ENCODE data around the gene SARDH. TPM values are rescaled to one million over a fixed set of nuclear protein-coding genes. Genes with fewer than 3 reads are reported as not detected.

The SARDH gene
- total RNA-seq, 2 experiments from 2014 or later: 0.50 to 0.88 TPM

DNA sequence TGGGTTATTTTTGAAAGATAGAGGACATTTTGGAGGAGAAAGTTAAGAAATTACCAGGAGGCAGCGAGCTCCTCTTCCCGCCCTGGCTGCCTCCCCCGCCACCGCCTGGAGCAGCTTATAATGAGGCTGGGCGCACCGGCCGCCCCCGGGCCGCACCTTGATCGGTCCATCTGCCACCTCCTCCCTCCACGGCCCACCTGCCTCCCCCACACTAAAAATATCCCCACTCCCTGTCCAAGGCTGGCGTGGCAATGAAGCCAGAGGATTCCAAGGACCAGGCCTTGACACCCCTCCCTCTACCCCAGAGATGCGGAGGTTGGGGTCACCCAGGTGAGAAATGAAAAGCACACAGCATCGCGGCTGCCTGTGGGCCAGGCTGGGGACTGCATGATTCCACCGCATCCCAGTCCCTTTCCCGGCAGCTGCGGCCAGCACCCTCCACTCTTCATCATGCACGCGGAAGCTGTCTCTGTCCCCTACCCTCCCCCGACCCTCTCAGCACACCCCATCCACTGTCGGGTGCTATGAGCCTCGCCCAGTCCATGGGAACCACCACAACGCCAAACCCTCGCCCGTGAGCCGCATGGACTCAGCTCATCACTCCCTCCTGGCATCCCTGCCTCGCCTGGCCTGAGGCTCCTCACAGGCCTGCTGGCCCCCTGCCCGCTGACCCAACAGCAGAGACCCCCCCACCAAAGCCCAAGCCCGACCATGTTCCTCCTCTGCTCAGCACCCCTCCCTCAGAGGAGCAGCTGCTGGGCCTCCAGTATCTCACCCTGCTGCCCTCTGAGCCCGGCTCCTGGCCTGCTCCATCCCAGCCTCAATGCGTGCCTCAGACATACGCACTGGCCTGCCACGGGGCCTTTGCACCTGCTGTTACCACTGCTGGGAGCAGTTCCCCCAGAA, 50.0 kb downstream of the SARDH start:
- no peaks in the 10 kb centered on the region for H3K27me3 Mint-ChIP-seq
- no peaks in the 10 kb centered on the region for H3K36me3 Mint-ChIP-seq (ENCODE audit: low read depth)
- no peaks in the 10 kb centered on the region for H3K9me3 Mint-ChIP-seq
- CTCF ChIA-PET: no interaction called here
- H3K4me3 Mint-ChIP-seq: no peak overlapping the region
- no peak for DNase-seq
- no peak overlapping the region for H3K27ac Mint-ChIP-seq
- H3K4me1 Mint-ChIP-seq: peaks cover 12% of the 10 kb centered on the region
- POLR2A ChIA-PET: no interaction called here

- POLR2A ChIA-PET: no interaction called here
- no peak overlapping the region for H3K4me3 Mint-ChIP-seq
Observed at GRCh38 chr9:133686642-133687575, 51.2 kb downstream of the SARDH start.

DNA sequence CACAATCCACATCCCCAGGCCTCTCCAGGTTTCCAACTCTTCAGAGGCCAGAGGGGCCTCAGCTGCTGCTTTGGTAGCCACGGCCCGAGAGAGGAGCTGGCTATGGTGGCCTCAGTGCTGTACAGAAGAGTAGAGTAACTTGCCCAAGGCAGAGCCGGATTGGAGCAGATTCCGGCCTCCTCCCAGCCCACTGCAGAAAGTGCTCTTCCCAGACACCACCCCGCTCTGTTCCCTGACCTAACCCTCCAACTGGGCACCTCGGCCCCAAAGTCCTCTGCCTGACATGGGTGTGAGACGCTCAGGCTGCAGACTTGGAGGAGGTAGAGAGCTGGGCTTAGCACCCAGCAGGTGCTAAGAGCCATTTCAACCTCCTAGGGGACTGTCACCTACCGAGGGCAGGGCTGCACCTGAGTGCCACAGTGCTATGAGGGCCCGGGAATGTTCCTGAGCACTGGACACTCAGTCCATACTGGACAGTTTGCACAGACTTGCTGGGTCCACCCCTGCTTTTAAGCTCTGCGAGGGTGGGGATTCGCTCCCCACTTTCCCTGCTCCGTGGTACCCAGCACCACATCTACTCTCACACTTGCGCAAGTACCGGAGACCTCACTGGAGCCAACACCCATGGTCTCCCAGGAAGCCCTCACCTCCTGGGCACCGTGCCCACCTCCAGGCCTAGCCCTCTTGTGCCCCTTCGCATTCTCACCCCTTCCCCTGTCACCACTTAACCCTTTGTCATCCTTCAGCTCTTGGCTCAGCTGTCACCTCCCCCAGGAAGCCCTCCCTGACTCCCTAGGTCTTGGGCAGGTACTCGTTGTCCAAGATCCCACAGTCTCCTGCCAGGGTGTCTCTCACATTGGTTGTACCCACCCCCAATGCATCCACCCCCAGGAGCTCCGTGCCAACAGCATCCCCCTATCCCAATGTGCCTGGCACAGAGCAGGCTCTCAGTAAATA, 52.2 kb downstream of the SARDH start:
- no peaks in the 10 kb centered on the region for H3K9me3 Mint-ChIP-seq
- no peaks in the 10 kb centered on the region for H3K27me3 Mint-ChIP-seq
- H3K4me3 Mint-ChIP-seq: no peak overlapping the region
- H3K27ac Mint-ChIP-seq: no peak overlapping the region
- DNase-seq: no peak
- ChIA-PET POLR2A (no interaction called here), CTCF (no interaction called here)
- H3K4me1 Mint-ChIP-seq: peaks cover 18% of the 10 kb centered on the region
- no peaks in the 10 kb centered on the region for H3K36me3 Mint-ChIP-seq (ENCODE audit: low read depth)

More at GRCh38 chr9:133686642-133687575, 51.2 kb downstream of the SARDH start:
- no peaks in the 10 kb centered on the region for H3K9me3 Mint-ChIP-seq
- H3K36me3 Mint-ChIP-seq (ENCODE audit: low read depth): no peaks in the 10 kb centered on the region
- peaks cover 17% of the 10 kb centered on the region for H3K4me1 Mint-ChIP-seq
- CTCF ChIA-PET: no interaction called here
- H3K27ac Mint-ChIP-seq: no peak overlapping the region
- H3K27me3 Mint-ChIP-seq: no peaks in the 10 kb centered on the region
- no peak for DNase-seq

- no peak for DNase-seq
- peaks cover 18% of the 10 kb centered on the region for H3K4me1 Mint-ChIP-seq
- POLR2A ChIA-PET: no interaction called here
- CTCF ChIA-PET: no interaction called here
- H3K4me3 Mint-ChIP-seq: no peak overlapping the region
- no peaks in the 10 kb centered on the region for H3K36me3 Mint-ChIP-seq (ENCODE audit: low read depth)
- no peaks in the 10 kb centered on the region for H3K9me3 Mint-ChIP-seq
- no peak overlapping the region for H3K27ac Mint-ChIP-seq
- no peaks in the 10 kb centered on the region for H3K27me3 Mint-ChIP-seq
Observed at GRCh38 chr9:133684936-133685361, 53.2 kb downstream of the SARDH start.

- H3K36me3 Mint-ChIP-seq (ENCODE audit: low read depth): no peaks in the 10 kb centered on the region
- ChIA-PET CTCF (interaction anchor here (1.1 kb wide), 1 partner anchor 94 kb away, joined by 3 read pairs; no protein-coding TSS in a partner anchor), POLR2A (interaction anchor here (1.3 to 1.7 kb wide), 5 partner anchors 10 to 43 kb away, joined by 3 to 12 read pairs (median 5); no protein-coding TSS in a partner anchor)
- H3K27me3 Mint-ChIP-seq: no peaks in the 10 kb centered on the region
- H3K9me3 Mint-ChIP-seq: no peaks in the 10 kb centered on the region
- peaks cover 18% of the 10 kb centered on the region for H3K4me1 Mint-ChIP-seq
- H3K27ac Mint-ChIP-seq: peak overlapping the region; percentile 88
- DNase-seq: no peak
- no peak overlapping the region for H3K4me3 Mint-ChIP-seq
Observed at GRCh38 chr9:133684121-133684935, 53.8 kb downstream of the SARDH start.

DNA sequence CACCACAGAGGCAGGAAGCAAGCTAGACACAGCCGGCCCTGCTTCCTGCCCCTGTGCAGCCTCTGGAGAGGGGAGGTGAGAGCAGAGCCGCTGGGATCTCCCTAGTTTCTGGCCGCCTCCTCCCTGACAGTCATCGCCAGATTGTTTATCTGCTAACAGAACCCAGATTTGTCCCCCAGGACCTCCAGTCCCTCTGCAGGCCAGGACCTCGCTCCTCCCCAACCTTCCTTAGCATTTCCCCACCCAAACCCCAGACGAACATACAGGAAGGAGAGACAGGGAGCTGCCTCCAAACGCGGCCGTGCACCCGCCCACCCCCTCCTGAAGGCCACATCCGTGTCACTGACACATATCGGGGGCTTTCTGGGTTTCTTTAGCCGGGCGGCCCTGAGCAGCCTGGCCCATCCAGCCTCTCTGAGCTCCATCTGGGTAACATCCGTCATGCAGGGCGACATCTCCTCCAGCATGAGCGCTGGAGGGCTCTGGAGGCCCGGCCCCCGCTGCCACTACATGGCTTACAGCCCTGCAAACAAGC, 54.5 kb downstream of the SARDH start:
- Mint-ChIP-seq H3K4me1 (peaks cover 18% of the 10 kb centered on the region), H3K27ac (peak overlapping the region; percentile 88), H3K27me3 (no peaks in the 10 kb centered on the region), H3K4me3 (peak overlapping the region; percentile 59), H3K36me3 (ENCODE audit: low read depth) (no peaks in the 10 kb centered on the region), H3K9me3 (no peaks in the 10 kb centered on the region)
- peak; percentile 68 for DNase-seq
- ChIA-PET CTCF (interaction anchor here (1.1 kb wide), 1 partner anchor 93 kb away, joined by 3 read pairs; no protein-coding TSS in a partner anchor), POLR2A (interaction anchor here (1.0 to 1.7 kb wide), 7 partner anchors 10 to 914 kb away, joined by 3 to 12 read pairs (median 3); partner anchors contain the start of gene GTF3C5)

GRCh38 chr9:133682818-133683585, 55.1 kb downstream of the SARDH start:
- ChIA-PET CTCF (interaction anchor here (1.1 kb wide), 1 partner anchor 93 kb away, joined by 3 read pairs; no protein-coding TSS in a partner anchor), POLR2A (interaction anchor here (0.6 to 1.7 kb wide), 8 partner anchors 10 to 913 kb away, joined by 3 to 12 read pairs (median 3); partner anchors contain the start of gene GTF3C5)
- Mint-ChIP-seq H3K36me3 (ENCODE audit: low read depth) (no peaks in the 10 kb centered on the region), H3K4me3 (peak overlapping the region; percentile 59), H3K9me3 (no peaks in the 10 kb centered on the region), H3K27ac (peak overlapping the region; percentile 88), H3K4me1 (peaks cover 24% of the 10 kb centered on the region), H3K27me3 (no peaks in the 10 kb centered on the region)
- no peak for DNase-seq

GRCh38 chr9:133681658-133682306, 56.4 kb downstream of the SARDH start:
- POLR2A ChIA-PET: no interaction called here

DNA sequence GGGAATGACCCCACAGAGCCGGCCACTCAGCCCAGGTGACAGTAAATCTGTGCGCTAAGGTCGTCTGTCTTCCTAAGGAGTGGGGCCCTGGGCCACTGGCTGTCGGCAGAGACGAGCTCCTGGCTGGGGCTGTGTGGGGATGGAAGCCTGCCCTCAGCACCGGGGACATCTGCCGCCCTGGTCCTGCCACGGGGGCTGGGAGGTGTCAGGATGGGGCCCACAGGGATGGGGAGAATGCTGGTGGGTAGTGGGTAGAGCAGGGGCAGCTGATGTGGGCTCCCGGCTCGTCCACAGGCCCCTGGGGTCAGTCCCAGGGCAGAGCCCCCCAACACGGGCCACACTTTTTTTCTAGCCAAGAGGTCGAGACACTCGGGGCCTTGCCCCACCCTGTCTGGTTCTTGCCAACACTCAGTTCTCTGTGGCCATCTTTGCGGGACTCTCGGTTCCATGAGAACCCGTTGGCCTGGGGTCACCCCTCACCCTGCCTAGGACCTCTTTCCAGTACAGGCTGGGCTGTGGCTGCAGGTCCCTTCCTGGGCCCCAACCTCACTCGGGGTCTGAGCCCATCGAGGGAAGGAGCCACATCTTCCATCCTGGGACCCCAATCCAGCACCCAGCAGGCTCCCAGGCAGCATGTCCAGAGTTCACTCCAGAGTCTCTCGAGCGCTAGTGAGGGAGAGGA, 57.0 kb downstream of the SARDH start:
- POLR2A ChIA-PET: no interaction called here
- CTCF ChIA-PET: no interaction called here
- Mint-ChIP-seq H3K27ac (no peak overlapping the region), H3K36me3 (ENCODE audit: low read depth) (no peaks in the 10 kb centered on the region), H3K27me3 (no peaks in the 10 kb centered on the region), H3K9me3 (no peaks in the 10 kb centered on the region), H3K4me1 (peaks cover 41% of the 10 kb centered on the region), H3K4me3 (no peak overlapping the region)
- no peak for DNase-seq

More at GRCh38 chr9:133681658-133682306, 56.4 kb downstream of the SARDH start:
- Mint-ChIP-seq H3K9me3 (no peaks in the 10 kb centered on the region), H3K4me3 (no peak overlapping the region), H3K36me3 (ENCODE audit: low read depth) (no peaks in the 10 kb centered on the region), H3K27ac (no peak overlapping the region), H3K27me3 (no peaks in the 10 kb centered on the region), H3K4me1 (peaks cover 34% of the 10 kb centered on the region)
- CTCF ChIA-PET: no interaction called here
- DNase-seq: no peak

DNA sequence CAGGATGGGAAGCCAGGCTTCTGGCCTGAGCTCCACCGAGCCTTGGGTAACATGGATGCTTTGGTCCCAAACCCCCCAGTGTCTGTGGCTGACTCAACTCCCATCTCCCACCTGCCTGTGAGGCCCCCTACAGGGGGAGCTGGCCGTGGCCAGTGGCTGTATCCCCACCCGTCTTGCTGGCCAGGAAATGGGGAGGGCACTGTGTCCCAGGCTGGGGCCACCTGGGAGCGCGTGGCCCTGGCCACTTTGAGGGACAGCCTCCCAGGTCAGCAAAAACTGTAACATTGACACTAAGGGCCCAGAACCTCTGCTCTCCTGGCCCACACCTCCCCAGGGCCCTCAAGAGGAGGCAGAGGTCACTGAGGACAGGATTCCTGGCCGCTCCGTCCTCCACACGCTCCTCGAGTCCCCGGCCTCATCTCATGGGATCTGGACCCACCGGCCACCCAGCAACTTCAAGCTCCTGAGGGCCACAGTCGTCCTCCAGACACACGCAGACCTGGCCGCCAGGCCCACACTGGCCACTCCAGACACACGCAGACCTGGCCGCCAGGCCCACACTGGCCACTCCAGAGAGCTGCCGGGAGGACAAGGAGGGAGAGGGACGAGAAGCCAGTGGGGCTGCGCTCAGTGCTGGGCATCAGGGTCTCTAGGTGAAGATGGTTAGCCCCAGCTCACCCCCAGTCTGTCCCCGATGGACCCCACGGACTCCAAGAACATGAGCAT, 57.7 kb downstream of the SARDH start:
- Mint-ChIP-seq H3K9me3 (no peaks in the 10 kb centered on the region), H3K27me3 (no peaks in the 10 kb centered on the region), H3K36me3 (ENCODE audit: low read depth) (no peaks in the 10 kb centered on the region), H3K27ac (no peak overlapping the region), H3K4me1 (peaks cover 45% of the 10 kb centered on the region), H3K4me3 (no peak overlapping the region)
- ChIA-PET CTCF (no interaction called here), POLR2A (no interaction called here)
- no peak for DNase-seq
